Hepatocyte (in vitro differentiated cells): ENCODE measurements around the gene GMEB2.
"Not testable (repeated sequence)": the region's sequence is repeated elsewhere in the genome, so short reads cannot be mapped to it uniquely, and the experiment has no call there.

Source experiments
- CTCF ChIP-seq: fragments of 200-600 bp; sonication (generic); IDR thresholded peaks from 2 replicates; pipeline ENCODE4 v1.5.1; 2016; ENCODE audit warnings: antibody characterized with exemption, mild to moderate bottlenecking; ENCODE audit not compliant: poor library complexity
- EZH2 ChIP-seq: fragments of 200-600 bp; sonication (generic); IDR thresholded peaks from 2 replicates; pipeline ENCODE4 v1.6.1; 2016; ENCODE audit warnings: antibody characterized with exemption, mild to moderate bottlenecking, borderline replicate concordance
- EZH2phosphoT487 ChIP-seq: fragments of 200-600 bp; sonication (generic); IDR thresholded peaks from one replicate; pipeline ENCODE4 v1.6.1; 2018; ENCODE audit warnings: antibody characterized with exemption, mild to moderate bottlenecking, low read depth, moderate library complexity; ENCODE audit not compliant: unreplicated experiment, severe bottlenecking

GRCh38 chr20:63630956-63631355, 4.1 kb upstream of the GMEB2 start:
- TF ChIP-seq CTCF, EZH2phosphoT487, EZH2: not testable (repeated sequence)
